IPS-18c (cell line): ENCODE data around the gene ADAM33.

Source experiments
- H3K4me3 ChIP-seq: 2 replicates; pipeline ENCODE4 v1.7.0; 2013; ENCODE audit warnings: low read depth, mild to moderate bottlenecking, low read length, moderate library complexity; ENCODE audit not compliant: insufficient read depth
- H3K9me3 ChIP-seq: one replicate; pipeline ENCODE4 v1.6.1; 2013; ENCODE audit warnings: mild to moderate bottlenecking, low read length, moderate library complexity; ENCODE audit not compliant: control insufficient read depth, insufficient read depth

Gene ADAM33

DNA sequence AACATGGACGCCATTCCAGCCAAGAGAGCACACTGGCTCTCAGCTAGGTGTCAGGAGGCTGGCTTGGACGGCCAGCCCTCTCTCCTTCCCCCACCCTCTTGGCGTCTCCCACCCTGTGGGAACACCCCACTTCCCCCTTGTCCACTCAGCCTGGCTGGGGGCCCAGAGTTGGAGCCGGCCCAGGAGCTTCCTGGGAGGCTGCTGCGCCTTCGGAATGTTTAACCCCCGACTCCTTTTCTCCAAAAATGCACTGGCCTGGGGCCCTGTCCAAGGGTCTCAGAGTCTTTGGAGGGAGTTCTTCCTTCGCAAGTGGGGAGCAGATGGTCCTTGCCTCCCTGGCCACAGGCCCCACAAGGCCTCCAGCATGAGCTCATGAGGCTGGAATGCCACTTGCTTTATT is 4.1 kb downstream of the ADAM33 start:
- Histone ChIP-seq H3K9me3 (no peaks in the 10 kb centered on the region), H3K4me3 (no peak overlapping the region)

- Histone ChIP-seq H3K4me3 (no peak overlapping the region), H3K9me3 (no peaks in the 10 kb centered on the region)
These were observed 6.6 kb downstream of the ADAM33 start for GRCh38 chr20:3674995-3675900.

- Histone ChIP-seq H3K9me3 (no peaks in the 10 kb centered on the region), H3K4me3 (no peak overlapping the region)
These were observed 7.4 kb downstream of the ADAM33 start for GRCh38 chr20:3674447-3674846.

DNA sequence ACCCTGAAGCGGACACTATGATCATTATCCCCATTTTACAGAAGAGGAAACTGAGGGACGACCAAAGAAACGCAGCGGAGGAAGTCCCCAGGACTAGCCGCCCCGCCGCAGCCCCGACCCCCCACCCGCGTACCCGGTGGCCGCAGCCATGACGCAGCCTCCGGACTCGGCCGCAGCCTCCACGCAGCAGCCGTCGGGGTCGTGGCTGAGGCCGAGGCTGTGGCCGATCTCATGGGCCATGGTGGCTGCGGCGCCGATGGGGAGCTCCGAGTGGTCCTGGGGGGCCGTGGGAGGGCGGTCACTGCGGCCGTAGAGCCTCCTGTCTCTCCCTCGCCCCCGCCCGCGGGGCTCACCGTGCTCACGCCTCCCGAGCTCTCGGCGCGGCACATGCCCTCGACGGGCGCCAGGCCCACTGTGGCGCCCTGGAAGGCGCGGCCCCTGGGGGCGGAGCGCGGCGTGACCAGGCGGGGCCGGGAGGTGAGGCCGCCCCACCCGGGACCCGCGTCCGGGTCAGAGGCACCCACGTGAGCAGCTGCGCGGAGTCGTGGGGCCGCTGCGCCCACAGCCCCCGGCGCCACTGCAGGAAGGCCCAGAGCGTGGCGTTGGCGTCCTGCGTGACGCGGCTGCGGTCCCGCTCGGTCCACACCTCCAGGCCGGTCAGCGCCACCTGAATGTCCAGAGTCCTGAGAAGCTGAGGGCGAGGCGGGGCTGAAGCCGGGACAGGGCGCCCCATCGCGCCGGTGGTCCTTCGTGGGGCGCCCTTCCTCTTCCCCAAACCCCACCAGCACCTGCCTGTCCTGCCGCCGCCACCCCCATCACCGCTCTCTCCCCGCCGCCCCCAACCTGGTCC is 8.4 kb downstream of the ADAM33 start:
- Histone ChIP-seq H3K4me3 (no peak overlapping the region), H3K9me3 (peaks cover 3% of the 10 kb centered on the region)

GRCh38 chr20:3672547-3673171 is 9.2 kb downstream of the ADAM33 start:
- H3K4me3 ChIP-seq = no peak overlapping the region; the same call in 1 of the 2 replicates
- H3K9me3 ChIP-seq = peaks cover 3% of the 10 kb centered on the region

- Histone ChIP-seq H3K4me3 (no peak overlapping the region; the same call in 1 of the 2 replicates), H3K9me3 (peaks cover 5% of the 10 kb centered on the region)
These were observed 9.7 kb downstream of the ADAM33 start for GRCh38 chr20:3671986-3672546.

GRCh38 chr20:3670945-3671344 is 10.9 kb downstream of the ADAM33 start:
- H3K4me3 ChIP-seq = no peak overlapping the region
- H3K9me3 ChIP-seq = peaks cover 5% of the 10 kb centered on the region

GRCh38 chr20:3670511-3670910 is 11.3 kb downstream of the ADAM33 start:
- Histone ChIP-seq H3K9me3 (peaks cover 5% of the 10 kb centered on the region), H3K4me3 (no peak overlapping the region)

DNA sequence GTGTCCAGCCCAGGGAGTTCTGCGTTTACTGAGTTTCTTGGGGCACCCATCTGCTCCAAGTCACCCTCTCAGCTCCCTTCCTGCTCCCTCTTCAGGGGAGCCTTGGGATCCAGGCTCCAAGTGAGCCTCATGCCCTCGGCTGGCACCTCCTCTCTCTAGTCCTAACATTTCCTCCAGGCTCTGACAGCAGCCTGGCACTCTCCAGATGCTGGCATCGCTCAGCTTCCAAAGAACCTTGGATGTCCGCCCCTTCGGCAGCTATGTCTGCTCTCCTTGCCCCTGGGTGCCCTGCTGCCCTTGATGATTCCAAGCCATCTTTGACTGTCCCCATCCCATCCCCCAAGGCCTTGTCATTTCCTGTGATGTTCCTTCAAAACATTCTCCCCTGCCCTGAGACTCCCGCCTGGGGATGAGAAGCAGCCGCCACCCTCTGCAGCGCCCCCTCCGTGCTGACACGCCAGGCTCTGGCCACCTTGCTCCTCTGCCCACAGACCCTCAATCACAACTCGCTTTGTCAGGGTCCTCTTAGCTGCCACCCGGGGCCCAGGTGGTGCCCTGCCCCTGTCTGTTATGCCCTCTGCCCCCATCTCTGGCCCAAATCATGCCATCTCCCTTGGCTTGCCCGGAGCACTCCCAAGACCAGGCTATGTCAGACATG is 12.0 kb downstream of the ADAM33 start:
- Histone ChIP-seq H3K9me3 (peaks cover 5% of the 10 kb centered on the region), H3K4me3 (no peak overlapping the region)

GRCh38 chr20:3667434-3668037 is 14.3 kb downstream of the ADAM33 start:
- H3K9me3 ChIP-seq = peaks cover 5% of the 10 kb centered on the region
- H3K4me3 ChIP-seq = no peak overlapping the region

GRCh38 chr20:3663858-3664257 is 18.0 kb downstream of the ADAM33 start:
- Histone ChIP-seq H3K4me3 (no peak overlapping the region), H3K9me3 (peaks cover 5% of the 10 kb centered on the region)

DNA sequence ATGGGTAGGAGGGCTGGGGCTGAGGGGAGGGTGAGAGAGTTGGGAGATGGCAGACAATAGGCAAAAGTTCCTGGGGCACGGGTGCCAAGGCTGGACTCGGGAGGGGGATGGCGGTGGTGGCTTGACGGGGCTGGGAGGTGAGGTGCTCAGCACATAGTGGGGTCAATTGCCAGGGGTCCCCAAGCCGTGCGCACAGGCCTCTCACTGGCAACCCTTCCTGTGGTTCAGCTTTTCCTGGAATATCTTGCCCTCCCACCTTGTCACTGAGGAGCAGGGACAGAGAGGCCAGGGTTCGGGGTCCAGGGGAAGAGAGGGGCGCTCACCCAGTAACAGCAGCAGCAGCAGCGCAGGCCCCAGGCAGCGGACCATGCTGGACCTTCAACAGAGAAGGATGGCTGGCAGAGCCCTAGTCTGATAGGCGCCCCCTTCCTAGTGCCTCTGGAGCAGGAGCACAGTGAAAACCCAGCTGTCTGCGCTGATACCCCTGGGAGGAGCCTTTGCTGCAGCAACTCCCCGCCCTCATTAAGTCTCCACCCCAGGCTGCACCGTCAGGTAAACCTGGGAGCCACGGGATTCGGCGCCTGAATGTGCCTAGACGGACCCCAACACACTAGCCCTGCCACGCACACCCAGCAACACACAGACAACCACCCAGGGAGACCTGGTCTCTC is 18.6 kb downstream of the ADAM33 start, which contains the start of gene GFRA4:
TSS of gene GFRA4 (minus strand) at position 369 of the 671 bp plus-strand sequence. CDS start at position 369, 0 bp downstream.
- no peak within 1 kb of the TSS; the same call in 1 of the 2 replicates for H3K4me3 ChIP-seq
- peaks cover 5% of the 10 kb centered on the region for H3K9me3 ChIP-seq

- H3K9me3 ChIP-seq = peaks cover 3% of the 10 kb centered on the region
- H3K4me3 ChIP-seq = no peak overlapping the region
These were observed 19.8 kb downstream of the ADAM33 start for GRCh38 chr20:3661814-3662665.

DNA sequence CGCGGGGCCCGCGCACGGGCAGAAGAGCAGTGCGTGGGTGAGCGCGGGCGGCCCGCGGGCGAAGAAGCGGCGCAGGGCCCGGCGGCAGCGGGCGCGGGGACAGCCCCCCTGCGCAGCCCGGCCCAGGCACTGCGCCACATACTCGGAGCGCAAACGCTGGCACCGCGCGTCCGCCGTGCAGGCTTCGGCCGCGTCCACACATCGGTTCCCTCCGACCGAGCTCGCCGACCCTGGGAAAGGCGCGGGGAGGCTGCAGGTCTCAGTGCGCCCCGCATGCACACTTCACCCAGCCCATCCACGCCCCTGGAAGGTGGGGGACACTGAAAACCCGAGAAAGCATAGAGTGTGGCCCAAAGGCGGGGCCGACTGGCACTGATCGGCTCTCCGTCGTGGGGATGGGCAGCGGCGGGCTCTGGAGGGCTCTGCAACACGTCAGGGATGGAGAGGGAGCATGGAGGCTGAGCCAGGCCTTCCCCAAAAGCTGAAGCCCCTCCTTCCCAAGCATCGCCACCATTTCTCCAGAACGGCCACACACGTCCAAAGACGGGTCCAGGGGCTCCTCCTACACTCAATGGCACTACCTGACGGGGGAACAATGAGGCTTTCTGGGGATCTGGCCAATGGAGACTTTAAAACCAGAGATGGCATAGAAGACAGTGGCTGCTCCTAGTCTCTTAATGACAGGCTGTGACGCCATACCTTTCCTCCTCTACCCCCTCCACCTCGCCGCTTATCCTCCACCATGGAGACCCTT is 20.6 kb downstream of the ADAM33 start:
- H3K4me3 ChIP-seq = peak overlapping the region; percentile 28
- peaks cover 3% of the 10 kb centered on the region for H3K9me3 ChIP-seq
